Natural killer cell (primary cell): Measurements from ENCODE around the gene ATXN2. TPM values are rescaled to one million over a fixed set of nuclear protein-coding genes. Genes with fewer than 3 reads are reported as not detected.
A peak's percentile ranks its signal among the peaks of the same experiment; 100 is the strongest.
"Not testable (repeated sequence)": the region's sequence is repeated elsewhere in the genome, so short reads cannot be mapped to it uniquely, and the experiment has no call there.

ENCODE experiments used
- ATAC-seq, 3 donors: fragments of 150-1000 bp in 2 of 3; fragments of 200-7000 bp in 1 of 3; cut with Tn5 transposase; 1 replicate in 1 of 3; 2 replicates in 2 of 3; pipeline ENCODE4 v1.10.0; 2021; ENCODE audit warnings: mild to moderate bottlenecking in 2 of 3, moderate library complexity in 2 of 3
- DNase-seq, 2 donors: peaks; one replicate each; pipeline versions ENCODE4 v3.0.0 to v3.0.0-alpha.2; 2013 to 2021; ENCODE audit warnings: mixed read lengths in 1 of 2
- H3K27ac ChIP-seq: one replicate; pipeline ENCODE4 v1.5.1; 2013; ENCODE audit warnings: mild to moderate bottlenecking, low read length
- H3K27me3 ChIP-seq: one replicate; pipeline ENCODE4 v1.6.1; 2013; ENCODE audit warnings: low read length; ENCODE audit not compliant: control insufficient read depth, insufficient read depth
- H3K36me3 ChIP-seq: one replicate; pipeline ENCODE4 v1.6.1; 2013; ENCODE audit warnings: low read length; ENCODE audit not compliant: control insufficient read depth, insufficient read depth
- H3K4me1 ChIP-seq: one replicate; pipeline ENCODE4 v1.6.1; 2013; ENCODE audit warnings: low read length; ENCODE audit not compliant: control insufficient read depth, insufficient read depth
- H3K4me3 ChIP-seq: one replicate; pipeline ENCODE4 v1.5.1; 2013; ENCODE audit warnings: low read length
- H3K9me3 ChIP-seq: one replicate; pipeline ENCODE4 v1.6.1; 2013; ENCODE audit warnings: low read length; ENCODE audit not compliant: control insufficient read depth, insufficient read depth
- H3K27ac Mint-ChIP-seq, 2 donors: one replicate each; pipeline ENCODE4 v1.8.0; 2022; ENCODE audit warnings: mild to moderate bottlenecking in 2 of 2, mixed read lengths in 2 of 2, moderate library complexity in 1 of 2
- H3K27me3 Mint-ChIP-seq, 2 donors: one replicate each; pipeline ENCODE4 v1.8.0; 2022; ENCODE audit warnings: low read depth in 2 of 2, mixed read lengths in 2 of 2
- H3K36me3 Mint-ChIP-seq: one replicate; pipeline ENCODE4 v1.8.0; 2022; ENCODE audit warnings: mixed read lengths
- H3K4me1 Mint-ChIP-seq, 2 donors: one replicate each; pipeline ENCODE4 v1.8.0; 2022; ENCODE audit warnings: mixed read lengths in 2 of 2
- H3K4me3 Mint-ChIP-seq: one replicate; pipeline ENCODE4 v1.8.0; 2022; ENCODE audit warnings: mild to moderate bottlenecking, moderate library complexity, mixed read lengths
- H3K9me3 Mint-ChIP-seq, 2 donors: one replicate each; pipeline ENCODE4 v1.8.0; 2022; ENCODE audit warnings: mixed read lengths in 2 of 2
- CTCF ChIP-seq: fragments of 200-600 bp; IDR thresholded peaks from one replicate; pipeline ENCODE4 v1.8.0; 2022; ENCODE audit warnings: antibody characterized with exemption
- WGBS: methylation state at CpG from one replicate; pipeline ENCODE4 v1.1.7; 2013; ENCODE audit warnings: missing lambda C conversion rate; ENCODE audit not compliant: insufficient coverage; 5-methylcytosine and 5-hydroxymethylcytosine counted together
- intact Hi-C: fragments of 100-400 bp; cut with micrococcal nuclease; formaldehyde crosslinking; loops from one replicate; pipeline ENCODE4 v1.14.2; 2022
- total RNA-seq, 4 donors: library from RNA; stranded (reverse); fragments of 120-200 nt in 1 of 4; gene quantifications; one replicate each; pipeline versions ENCODE4 v1.2.3 to v1.2.4, GENCODE V29; 2013 to 2022

Gene ATXN2
- total RNA-seq, 3 donors from 2014 or later (not counting 1 experiment from before 2014, with no cell fraction given): 44.9 to 56.5 (median 51.5) TPM

DNA sequence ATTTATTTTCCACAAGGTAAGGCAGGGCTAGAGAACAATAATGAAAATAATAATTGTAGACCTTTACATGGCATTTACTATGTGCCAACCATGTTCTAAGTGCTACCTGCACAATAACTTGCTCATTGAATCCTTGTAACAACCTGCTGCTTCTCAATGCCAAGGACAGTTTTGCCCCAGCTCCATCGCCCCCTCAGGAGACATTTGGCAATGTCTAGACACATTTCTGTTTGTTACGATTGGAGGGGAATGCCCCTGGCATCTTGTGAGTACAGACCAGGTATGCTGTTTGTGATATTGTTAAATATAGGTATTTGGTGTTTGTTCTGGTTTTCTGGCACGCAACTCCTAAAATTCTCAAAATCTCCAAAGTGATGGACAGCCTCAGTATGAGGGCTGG, 8.1 kb upstream of the ATXN2 start:
- no peaks in the 10 kb centered on the region for H3K9me3 ChIP-seq
- 86% methylated on average over 3 of the region's 3 CpGs for WGBS
- no peaks in the 10 kb centered on the region for H3K27me3 Mint-ChIP-seq
- DNase-seq: peak in 1 of 2 donors; percentile 23
- no peaks in the 10 kb centered on the region for H3K9me3 Mint-ChIP-seq
- H3K4me1 ChIP-seq: no peaks in the 10 kb centered on the region
- H3K36me3 Mint-ChIP-seq: no peaks in the 10 kb centered on the region
- H3K36me3 ChIP-seq: no peaks in the 10 kb centered on the region
- no peak for ATAC-seq
- H3K27me3 ChIP-seq: no peaks in the 10 kb centered on the region
- TF ChIP-seq CTCF: no peak
- intact Hi-C loops: no loop called here
- H3K4me1 Mint-ChIP-seq: no peaks in the 10 kb centered on the region
- no peak overlapping the region for H3K4me3 Mint-ChIP-seq
- no peak overlapping the region for H3K27ac ChIP-seq
- H3K4me3 ChIP-seq: no peak overlapping the region
- H3K27ac Mint-ChIP-seq: no peak overlapping the region

GRCh38 chr12:111606767-111607230, 7.7 kb upstream of the ATXN2 start:
- DNase-seq (no peak), ATAC-seq (no peak)
- H3K4me3 ChIP-seq: no peak overlapping the region
- H3K36me3 ChIP-seq: no peaks in the 10 kb centered on the region
- TF ChIP-seq CTCF: no peak
- no peak overlapping the region for H3K27ac Mint-ChIP-seq
- H3K27me3 ChIP-seq: no peaks in the 10 kb centered on the region
- 95% methylated on average over 3 of the region's 3 CpGs for WGBS
- intact Hi-C loops: no loop called here
- no peaks in the 10 kb centered on the region for H3K4me1 ChIP-seq
- no peaks in the 10 kb centered on the region for H3K9me3 Mint-ChIP-seq
- H3K27me3 Mint-ChIP-seq: no peaks in the 10 kb centered on the region
- H3K27ac ChIP-seq: no peak overlapping the region
- H3K9me3 ChIP-seq: no peaks in the 10 kb centered on the region
- no peak overlapping the region for H3K4me3 Mint-ChIP-seq
- H3K4me1 Mint-ChIP-seq: no peaks in the 10 kb centered on the region
- H3K36me3 Mint-ChIP-seq: no peaks in the 10 kb centered on the region

GRCh38 chr12:111605911-111606766, 7.0 kb upstream of the ATXN2 start:
- Mint-ChIP-seq H3K4me3 (no peak overlapping the region), H3K27me3 (no peaks in the 10 kb centered on the region), H3K4me1 (no peaks in the 10 kb centered on the region), H3K36me3 (no peaks in the 10 kb centered on the region), H3K27ac (no peak overlapping the region), H3K9me3 (no peaks in the 10 kb centered on the region)
- DNase-seq (no peak), ATAC-seq (no peak)
- intact Hi-C loops: no loop called here
- H3K4me3 ChIP-seq: no peak overlapping the region
- WGBS: 88% methylated on average over 6 of the region's 7 CpGs
- no peaks in the 10 kb centered on the region for H3K9me3 ChIP-seq
- H3K4me1 ChIP-seq: no peaks in the 10 kb centered on the region
- no peaks in the 10 kb centered on the region for H3K27me3 ChIP-seq
- H3K27ac ChIP-seq: no peak overlapping the region
- no peaks in the 10 kb centered on the region for H3K36me3 ChIP-seq
- TF ChIP-seq CTCF: no peak

DNA sequence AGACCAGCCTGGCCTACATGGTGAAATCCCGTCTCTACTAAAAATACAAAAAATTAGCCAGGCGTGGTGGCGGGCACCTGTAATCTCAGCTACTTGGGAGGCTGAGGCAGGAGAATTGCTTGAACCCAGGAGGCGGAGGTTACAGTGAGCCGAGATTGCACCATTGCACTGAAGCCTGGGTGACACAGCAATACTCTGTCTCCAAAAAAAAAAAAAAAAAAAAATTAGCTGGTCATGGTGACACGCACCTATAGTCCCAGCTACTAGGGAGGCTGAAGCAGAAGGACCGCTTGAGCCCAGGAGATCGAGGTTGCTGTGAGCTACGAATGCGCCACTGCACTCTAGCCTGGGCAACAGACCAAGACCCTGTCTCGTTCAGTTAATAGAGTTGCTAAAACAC, 3.7 kb upstream of the ATXN2 start:
- H3K4me1 ChIP-seq: peaks cover 11% of the 10 kb centered on the region
- H3K27ac Mint-ChIP-seq, intact Hi-C loops, H3K4me1 Mint-ChIP-seq, DNase-seq, H3K27me3 Mint-ChIP-seq, H3K36me3 Mint-ChIP-seq, H3K4me3 Mint-ChIP-seq, H3K9me3 Mint-ChIP-seq, H3K4me3 ChIP-seq, H3K9me3 ChIP-seq, H3K27me3 ChIP-seq, H3K36me3 ChIP-seq, ATAC-seq, H3K27ac ChIP-seq: not testable (repeated sequence)
- WGBS: 97% methylated on average over 10 of the region's 11 CpGs
